K562 (cell line): ENCODE data around the gene HMCN1. TPM values are rescaled to one million over a fixed set of nuclear protein-coding genes. Genes with fewer than 3 reads are reported as not detected.

Experiments used
- AFF1 ChIP-seq, 2 experiments: fragments of 450-650 bp; IDR thresholded peaks; 2 replicates each; pipeline ENCODE4 v1.6.1; 2018; ENCODE audit warnings: mild to moderate bottlenecking in 2 of 2, low read depth in 1 of 2; ENCODE audit not compliant: partially characterized antibody in 2 of 2
- ATF3 ChIP-seq, 2 experiments: fragments of 450-650 bp in 1 of 2; sonication (generic) in 1 of 2; formaldehyde crosslinking in 1 of 2; IDR thresholded peaks in 1 of 2; conservative IDR thresholded peaks in 1 of 2; 2 replicates each; pipeline versions ENCODE4 v1.6.1 to v1.8.1; 2016 to 2023; ENCODE audit warnings: mild to moderate bottlenecking in 2 of 2, moderate library complexity in 2 of 2, inconsistent platforms in 1 of 2, missing genetic modification reagents in 1 of 2
- C11orf30 ChIP-seq: fragments of 450-650 bp; IDR thresholded peaks from 2 replicates; pipeline ENCODE4 v1.6.1; 2016; ENCODE audit warnings: low read depth, mild to moderate bottlenecking
- CGGBP1 ChIP-seq: fragments of 250-450 bp; sonication (Bioruptor Pico); IDR thresholded peaks from 2 replicates; pipeline ENCODE4 v1.9.0; 2021; ENCODE audit warnings: mild to moderate bottlenecking
- HMBOX1 ChIP-seq: sonication (generic); IDR thresholded peaks from 2 replicates; pipeline ENCODE4 v1.6.1; 2016
- HNRNPH1 ChIP-seq: fragments of 200-400 bp; formaldehyde crosslinking; optimal IDR thresholded peaks from 2 replicates; pipeline ENCODE3; 2017; ENCODE audit warnings: low read depth, mild to moderate bottlenecking, low read length, moderate library complexity
- MIER1 ChIP-seq: fragments of 450-650 bp; IDR thresholded peaks from 2 replicates; pipeline ENCODE4 v1.6.1; 2016; ENCODE audit warnings: antibody characterized with exemption, mild to moderate bottlenecking, low read depth
- PKNOX1 ChIP-seq: fragments of 450-650 bp; IDR thresholded peaks from 2 replicates; pipeline ENCODE4 v1.6.1; 2016
- POLR2AphosphoS2 ChIP-seq: IDR thresholded peaks from 2 replicates; pipeline ENCODE4 v1.6.1; 2012; ENCODE audit warnings: low read length, improper control_type of control experiment
- SMAD1 ChIP-seq: fragments of 150-350 bp; IDR thresholded peaks from 2 replicates; pipeline ENCODE4 v1.6.1; 2014; ENCODE audit warnings: low read length, low read depth; ENCODE audit not compliant: partially characterized antibody
- TAF7 ChIP-seq: fragments of 450-650 bp; IDR thresholded peaks from 2 replicates; pipeline ENCODE4 v1.6.1; 2016; ENCODE audit warnings: missing genetic modification characterization, missing compliant biosample characterization
- TCF3 ChIP-seq: sonication (generic); formaldehyde crosslinking; IDR thresholded peaks from 2 replicates; pipeline ENCODE4 v1.4.0; 2020; ENCODE audit warnings: mild to moderate bottlenecking, missing genetic modification reagents
- TCF7L2 ChIP-seq: fragments of 150-350 bp; IDR thresholded peaks from 2 replicates; pipeline ENCODE4 v1.6.1; 2016; ENCODE audit warnings: low read depth, mild to moderate bottlenecking, low read length, moderate library complexity
- TFAP4 ChIP-seq: sonication (generic); formaldehyde crosslinking; IDR thresholded peaks from 2 replicates; pipeline ENCODE4 v1.8.0; 2022; ENCODE audit warnings: missing genetic modification reagents, mild to moderate bottlenecking, moderate library complexity, borderline replicate concordance
- ZNF740 ChIP-seq, 3 experiments: fragments of 200-800 bp in 1 of 3; sonication (Bioruptor generic) in 1 of 3; sonication (generic) in 1 of 3; formaldehyde crosslinking in 1 of 3; IDR thresholded peaks; 2 replicates each; pipeline versions ENCODE4 v1.6.1 to v1.8.0; 2016 to 2022; ENCODE audit warnings: mild to moderate bottlenecking in 2 of 3, missing compliant biosample characterization in 2 of 3, missing genetic modification characterization in 2 of 3, missing genetic modification reagents in 1 of 3
- polyA plus RNA-seq, 8 experiments: library from polyadenylated mRNA; depleted of rRNA in 4 of 8; stranded (reverse) in 5 of 8; unstranded in 3 of 8; fragments of >200 nt; fragmentation: Nextera tagmentation in 2 of 8; fragmentation: Illumina TruSeq in 1 of 8; extraction: Ambion mirVana in 2 of 8; extraction: Trizol in 1 of 8; gene quantifications; 2 replicates each; pipeline versions ENCODE4 v1.2.1 to v1.2.3, GENCODE V29; 2011 to 2014; ENCODE audit warnings: inconsistent platforms in 1 of 8, missing spikeins in 1 of 8
- total RNA-seq, 7 experiments: library from RNA; depleted of rRNA in 6 of 7; stranded (reverse); fragments of >200 nt in 6 of 7; fragmentation: Illumina TruSeq in 2 of 7; extraction: Trizol in 2 of 7; gene quantifications; 2 replicates each; pipeline versions ENCODE4 v1.2.1 to v1.2.3, GENCODE V29; 2011 to 2021; ENCODE audit warnings: low replicate concordance in 1 of 7

Gene HMCN1
- total and polyA plus RNA-seq, 9 of the 15 experiments (the other 6 are each of a cell fraction or from before 2014, with no cell fraction given), result 0.07 to 0.36 (median 0.21) TPM

- TF ChIP-seq AFF1 (IDR thresholded peaks at IDR 0.05; ENCODE audit: low read depth in 1 of 2, partially characterized antibody in 2 of 2) (peak in 1 of 2 experiments; percentile 92), TAF7 (tag) (no peak), ATF3 (IDR thresholded peaks at IDR 0.05) (peak; percentile 75), ATF3 (CRISPR knock-in tag; conservative IDR thresholded peaks at IDR 0.05) (no peak), ZNF740 (CRISPR knock-in tag; IDR thresholded peaks at IDR 0.05) (no peak), ZNF740 (tag; IDR thresholded peaks at IDR 0.05) (no peak; a peak in 1 of 4 replicates), MIER1 (no peak), POLR2AphosphoS2 (no peak), TCF7L2 (no peak; the same call in 1 of the 2 replicates), TCF3 (CRISPR knock-in tag) (peak; percentile 92), C11orf30 (no peak), PKNOX1 (peak; percentile 91), HMBOX1 (peak; percentile 91), HNRNPH1 (no peak), TFAP4 (peak; percentile 70), CGGBP1 (CRISPR knock-in tag) (no peak), SMAD1 (peak; percentile 89)
Measured at GRCh38 chr1:186082235-186082937, 348.2 kb downstream of the HMCN1 start (continued).
